Ramos (cell line): ENCODE data around the gene PROM1.

Experiments
- in situ Hi-C: fragments of 300-500 bp; cut with MboI; formaldehyde crosslinking; loops from one replicate; pipeline ENCODE4 v1.14.3; 2022; ENCODE audit warnings: low sequenced_read_pairs; ENCODE audit not compliant: unreplicated experiment

The PROM1 gene

DNA sequence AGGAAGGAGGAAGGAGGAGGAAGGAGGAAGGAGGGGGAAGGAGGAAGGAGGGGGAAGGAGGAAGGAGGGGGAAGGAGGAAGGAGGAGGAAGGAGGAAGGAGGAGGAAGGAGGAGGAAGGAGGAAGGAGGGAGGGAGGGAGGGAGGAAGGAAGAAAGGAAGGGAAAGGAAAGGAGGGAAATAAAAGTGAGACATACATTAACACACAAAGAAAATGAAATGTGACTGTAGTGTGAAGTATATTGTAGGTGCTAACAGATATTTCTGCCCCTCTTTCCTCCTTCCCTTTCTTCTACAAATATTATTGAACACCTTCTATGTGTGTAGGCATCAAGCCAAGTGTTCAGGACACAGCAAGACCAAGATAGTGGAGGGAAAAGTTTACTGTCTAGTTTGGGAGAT lies 26.4 kb upstream of the PROM1 start:
- in situ Hi-C loops: no loop called here

DNA sequence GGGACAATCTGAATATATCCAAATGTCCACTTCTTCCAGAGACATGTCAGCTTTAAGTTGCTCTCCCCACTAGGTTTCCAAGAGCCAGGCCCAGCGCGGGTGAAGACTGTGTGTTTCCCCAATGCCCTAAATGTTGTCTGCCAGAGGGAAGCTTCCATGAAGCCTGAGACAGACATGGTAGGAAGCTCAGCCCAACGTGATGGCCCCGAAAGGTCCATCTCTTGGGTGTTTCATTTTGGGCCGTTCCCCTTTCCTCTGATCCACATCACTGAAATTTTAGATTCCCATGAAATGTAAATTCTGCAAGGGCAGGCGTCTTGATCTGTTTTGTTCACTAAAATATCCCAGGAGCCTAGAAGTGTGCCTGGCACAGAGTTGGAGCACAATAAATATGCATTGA lies 25.4 kb upstream of the PROM1 start:
- in situ Hi-C loops: no loop called here

DNA sequence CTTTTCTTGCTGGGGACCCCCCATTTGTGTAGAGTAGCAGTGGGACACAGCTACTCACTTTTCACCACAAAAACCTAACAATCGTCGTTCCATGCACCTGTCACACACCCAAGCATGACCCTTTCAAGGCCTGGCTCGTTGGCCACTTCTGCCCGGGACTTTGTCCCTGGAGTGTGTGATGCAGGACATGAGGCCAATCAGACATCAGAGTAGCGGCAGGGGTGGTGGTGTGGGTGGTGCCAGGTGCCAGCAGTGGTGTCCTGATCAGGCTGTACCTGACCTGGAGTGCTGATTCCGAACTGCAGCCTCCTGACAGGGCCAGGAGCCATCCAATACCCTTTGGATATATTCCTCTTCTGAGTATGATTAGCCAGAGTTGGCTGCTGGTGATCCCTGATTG lies 23.1 kb upstream of the PROM1 start:
- in situ Hi-C loops: no loop called here

DNA sequence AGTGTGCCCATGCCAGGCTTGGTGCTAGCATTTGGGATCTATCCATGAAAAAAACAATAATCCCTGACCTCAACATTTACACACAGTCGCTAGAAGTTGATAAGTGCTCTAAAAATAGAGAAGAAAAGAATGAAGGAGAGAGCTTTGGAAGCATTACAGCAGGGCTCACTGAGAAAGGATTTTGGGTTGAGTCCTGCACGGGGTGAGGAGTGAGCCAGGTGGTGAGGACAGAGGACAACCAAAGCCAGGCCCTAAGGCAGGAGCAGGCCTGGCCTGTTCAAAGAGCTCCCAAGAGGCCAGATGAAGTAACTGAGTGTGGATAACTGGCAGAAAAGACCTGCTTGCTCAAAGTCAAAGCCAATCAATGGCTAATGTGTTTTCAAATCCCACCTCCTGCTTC lies 20.7 kb upstream of the PROM1 start:
- in situ Hi-C loops: no loop called here

DNA sequence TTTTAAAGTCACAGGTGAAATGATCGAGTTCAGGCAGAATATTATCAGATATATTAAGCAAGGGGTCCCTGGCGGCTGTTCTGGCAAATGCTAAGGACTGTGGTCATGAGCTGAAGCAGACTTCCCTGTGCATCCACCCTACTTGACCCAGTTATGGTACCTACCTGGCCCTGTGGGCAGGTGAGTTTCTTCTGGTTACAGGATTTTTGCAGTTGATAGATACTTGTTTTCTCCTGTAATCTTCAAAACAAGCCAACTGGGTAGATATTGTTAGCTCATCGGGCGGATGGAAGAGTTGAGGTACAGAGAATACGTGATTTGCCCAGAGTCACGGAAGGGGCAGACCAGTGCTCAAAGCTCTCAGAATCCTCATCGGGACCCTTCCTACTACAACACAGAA lies 18.5 kb upstream of the PROM1 start:
- in situ Hi-C loops: no loop called here

DNA sequence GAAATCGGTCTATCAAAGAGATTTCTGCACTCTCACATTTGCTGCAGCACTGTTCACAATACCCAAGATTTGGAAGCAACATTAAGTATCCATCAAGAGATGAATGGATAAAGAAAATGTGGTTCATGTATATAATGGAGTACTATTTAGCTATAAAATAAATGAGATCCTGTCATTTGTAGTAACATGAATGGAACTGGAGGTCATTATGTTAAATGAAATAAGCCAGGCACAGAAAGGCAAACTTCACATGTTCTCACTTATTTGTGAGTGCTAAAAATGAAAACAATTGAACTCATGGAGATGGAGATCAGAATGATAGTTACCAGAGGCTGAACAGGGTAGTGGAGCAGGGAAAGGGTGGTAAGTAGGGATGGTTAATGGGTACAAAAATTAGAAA lies 17.0 kb upstream of the PROM1 start:
- in situ Hi-C loops: no loop called here

DNA sequence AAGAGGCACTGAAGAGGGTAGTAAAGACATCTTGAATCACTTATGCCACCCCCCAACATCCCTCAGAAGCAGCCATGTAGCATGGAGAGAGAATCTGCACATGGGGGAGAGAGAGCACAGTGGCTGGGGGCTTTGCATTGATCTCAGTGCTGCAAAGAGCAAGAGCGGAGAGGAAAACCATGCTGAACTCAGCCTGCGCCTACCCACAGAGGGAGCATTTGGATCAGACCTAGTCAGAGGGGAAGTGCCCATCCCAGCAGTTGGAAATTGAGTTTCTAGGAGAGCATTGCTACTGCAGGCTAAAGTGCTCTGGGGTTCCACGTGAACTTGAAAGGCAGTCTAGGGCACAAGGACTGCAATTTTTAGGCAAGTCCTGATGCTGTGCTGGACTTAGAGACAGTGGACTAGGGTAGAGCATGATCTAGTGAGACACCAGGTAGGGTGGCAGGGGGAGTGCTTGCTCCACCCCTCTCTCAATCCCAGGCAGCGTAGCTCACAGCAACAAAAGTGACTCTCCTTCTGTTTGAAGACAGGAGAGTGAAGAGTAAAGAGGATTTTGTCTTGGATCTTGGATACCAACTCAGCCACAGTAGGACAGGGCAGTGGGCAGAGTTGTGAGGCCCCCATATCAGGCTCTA lies 9.0 kb upstream of the PROM1 start:
- in situ Hi-C loops: no loop called here

DNA sequence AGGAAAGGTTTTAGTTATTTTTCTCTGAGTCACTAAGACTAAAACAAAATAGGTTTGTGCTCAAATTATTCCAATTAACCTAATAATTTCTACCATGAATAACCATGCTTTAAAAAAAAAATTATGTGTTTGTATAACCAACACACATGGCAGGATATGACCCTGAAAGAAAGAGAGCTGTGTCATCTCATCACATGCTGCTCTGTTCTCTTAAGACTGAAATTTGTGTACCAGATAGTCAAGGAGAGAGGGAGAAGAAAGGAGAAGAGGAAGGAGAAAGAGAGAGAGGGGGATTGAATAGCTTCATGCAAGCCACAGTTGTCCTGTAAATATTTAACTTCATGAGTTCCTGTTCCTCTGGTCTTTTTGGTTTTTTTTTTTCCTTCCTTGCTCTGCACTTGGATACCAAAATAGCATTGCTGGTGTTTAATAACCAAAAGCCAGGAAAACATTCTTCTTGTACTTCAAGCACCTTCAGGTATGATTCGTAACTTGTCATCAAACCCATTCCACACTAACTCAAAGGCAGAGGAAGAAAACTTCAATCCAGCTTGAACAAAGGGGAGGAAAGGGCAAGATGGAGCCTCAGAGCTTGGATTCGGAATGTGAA lies 6.4 kb upstream of the PROM1 start:
- in situ Hi-C loops: no loop called here

DNA sequence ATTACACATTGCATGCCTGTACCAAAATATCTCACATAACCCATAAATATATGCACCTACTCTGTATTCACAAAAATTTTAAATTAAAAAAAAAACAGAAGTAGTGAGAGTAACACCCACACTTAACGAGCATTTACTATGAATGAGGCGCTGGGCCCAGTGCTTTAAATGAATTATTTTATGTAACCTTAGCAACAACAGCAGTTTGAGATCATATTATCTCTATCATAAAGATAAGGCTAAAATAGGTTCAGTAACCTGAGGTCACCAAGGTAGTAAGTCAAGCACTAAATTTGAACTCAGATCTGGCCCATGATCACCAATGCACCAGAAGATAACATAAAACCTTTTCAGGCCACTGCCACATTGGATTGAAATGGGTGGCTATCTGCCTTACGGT lies 5.3 kb upstream of the PROM1 start:
- in situ Hi-C loops: no loop called here

DNA sequence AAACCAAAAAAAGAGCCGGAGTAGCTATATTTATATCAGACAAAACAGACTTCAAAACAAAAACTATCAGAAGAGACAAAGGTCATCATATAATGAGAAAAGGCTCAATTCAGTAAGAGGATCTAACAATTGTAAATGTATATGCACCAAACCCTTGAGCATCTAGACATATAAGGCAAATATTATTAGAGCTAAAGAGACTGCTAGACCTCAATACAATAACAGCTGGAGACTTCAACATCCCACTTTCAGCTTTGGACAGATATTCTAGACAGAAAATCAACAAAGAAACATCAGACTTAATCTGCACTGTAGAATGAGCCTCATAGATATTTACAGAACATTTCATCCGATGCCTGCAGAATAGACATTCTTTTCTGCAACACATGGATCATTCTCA lies 4.8 kb upstream of the PROM1 start:
- in situ Hi-C loops: no loop called here

DNA sequence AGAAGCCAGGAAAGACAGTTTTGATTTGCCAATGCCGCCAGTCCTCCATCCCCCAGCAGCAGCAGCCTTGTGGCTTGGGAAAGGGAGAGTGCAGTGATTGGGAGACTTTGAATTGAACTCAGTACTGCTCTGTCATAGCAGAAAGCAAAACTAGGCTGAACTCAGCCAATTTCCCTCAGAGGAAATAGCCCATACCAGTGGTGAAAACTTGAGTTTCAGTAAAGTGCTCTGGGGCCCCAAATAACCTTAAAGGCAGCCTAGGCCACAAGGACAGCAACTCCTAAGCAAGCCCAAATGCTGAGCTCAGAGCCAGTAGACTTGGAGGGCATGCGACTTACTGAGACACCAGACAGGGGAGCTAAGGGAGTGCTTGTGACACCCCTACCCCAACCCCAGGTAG lies 2.0 kb upstream of the PROM1 start:
- in situ Hi-C loops: no loop called here

DNA sequence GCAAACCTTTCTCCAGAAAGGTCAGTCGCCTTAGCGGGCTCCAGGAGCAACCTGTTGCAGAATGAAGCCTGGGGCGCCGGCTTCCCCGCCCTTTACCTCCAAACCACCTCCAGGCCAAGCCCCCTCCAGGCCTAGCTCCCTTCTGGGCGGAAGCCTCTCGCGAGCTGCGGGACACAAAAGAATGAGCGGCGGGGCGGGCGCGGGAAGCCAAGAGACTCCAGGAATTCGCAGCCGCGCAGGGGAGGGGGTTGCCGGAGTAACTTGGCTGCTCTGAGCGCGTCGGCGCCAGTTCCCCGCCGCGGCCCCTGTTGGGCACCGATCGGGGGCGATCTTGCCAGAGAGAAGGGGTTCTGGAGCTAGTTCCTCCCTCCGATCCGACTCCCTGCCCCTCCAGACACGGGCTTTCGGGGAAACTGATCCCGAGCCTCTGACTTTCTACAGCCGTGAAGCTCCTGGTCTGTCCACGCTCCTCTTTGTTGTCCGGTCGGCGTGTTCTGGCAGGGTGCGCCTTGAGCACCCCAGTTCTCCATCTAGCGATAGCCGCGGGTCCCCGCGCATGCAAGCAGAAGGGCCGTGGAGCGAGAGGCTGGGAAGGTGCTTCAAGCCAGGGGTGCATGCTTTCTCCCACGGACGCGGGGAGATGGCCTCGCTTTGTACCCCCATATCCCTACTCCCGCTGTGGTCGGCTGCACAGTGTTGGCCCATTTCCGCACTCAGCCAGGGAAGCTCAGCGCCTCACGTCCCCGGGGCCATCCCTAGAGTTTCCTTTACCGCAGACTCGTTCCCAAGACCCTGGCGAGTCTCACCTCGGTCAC lies 1.2 kb downstream of the PROM1 start:
- in situ Hi-C loops: no loop called here

DNA sequence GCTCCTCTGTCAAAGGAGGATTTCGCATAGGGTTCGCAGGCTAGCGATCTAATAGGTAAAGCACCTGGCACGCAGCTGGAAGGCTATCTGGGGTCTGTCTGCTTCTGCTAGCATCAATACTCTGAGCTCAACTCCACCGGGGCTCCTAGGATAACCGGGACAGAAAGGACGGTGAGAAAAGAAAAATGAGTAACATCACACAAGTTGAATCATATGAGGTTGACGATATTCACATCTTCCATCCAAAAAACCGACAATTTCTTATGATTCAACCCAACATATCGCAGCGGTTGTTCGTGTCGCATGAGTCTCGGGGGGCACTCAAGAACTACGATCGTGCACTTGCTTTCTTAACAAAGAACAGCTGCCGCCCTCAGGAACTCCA lies 1.8 kb downstream of the PROM1 start:
- in situ Hi-C loops: no loop called here

DNA sequence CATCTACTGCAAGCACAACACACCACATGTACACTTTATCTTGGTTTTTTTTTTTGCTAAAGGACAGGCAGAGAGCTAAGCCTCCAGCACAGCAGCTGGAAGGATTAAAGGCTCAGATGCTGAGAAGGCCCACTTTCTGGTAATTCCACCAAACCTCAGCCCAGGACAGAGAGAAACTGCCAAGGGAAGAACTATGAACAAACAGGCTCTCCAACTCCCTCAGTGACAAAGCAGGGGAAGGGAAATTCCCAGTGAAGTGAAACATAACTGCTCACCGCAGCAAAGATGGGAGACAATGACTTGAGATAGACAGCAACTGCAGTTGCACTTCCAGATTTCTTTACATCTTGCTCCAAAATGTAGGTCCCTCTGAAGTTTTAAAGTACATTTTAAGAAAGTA lies 4.8 kb downstream of the PROM1 start:
- in situ Hi-C loops: no loop called here

DNA sequence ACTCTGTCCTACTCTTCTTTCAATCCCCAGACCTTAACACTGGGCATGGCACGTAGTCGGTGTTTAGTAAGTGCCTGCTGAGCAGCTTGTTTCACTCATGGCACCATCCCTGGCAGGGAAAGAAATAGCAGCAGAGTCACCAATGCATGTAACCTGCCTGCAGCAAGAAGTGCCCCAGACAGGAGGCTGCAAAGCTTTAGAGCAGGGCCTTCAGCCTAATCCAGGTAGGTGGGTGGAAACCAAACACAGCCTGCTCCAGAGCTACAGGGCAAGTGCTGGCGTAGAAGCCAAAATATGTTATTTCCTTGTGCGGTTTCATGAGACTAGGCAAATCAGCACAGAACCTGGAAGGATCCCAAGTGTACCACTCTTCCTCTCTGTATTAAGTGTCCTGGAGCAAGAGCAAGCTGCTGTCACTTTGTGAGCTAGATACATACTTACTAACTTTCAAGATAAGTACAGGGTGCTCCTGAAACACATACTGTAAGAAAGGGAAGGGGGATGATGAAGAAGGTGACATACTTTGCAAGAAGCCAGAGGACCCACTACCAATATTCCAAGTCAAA lies 5.5 kb downstream of the PROM1 start:
- in situ Hi-C loops: no loop called here

DNA sequence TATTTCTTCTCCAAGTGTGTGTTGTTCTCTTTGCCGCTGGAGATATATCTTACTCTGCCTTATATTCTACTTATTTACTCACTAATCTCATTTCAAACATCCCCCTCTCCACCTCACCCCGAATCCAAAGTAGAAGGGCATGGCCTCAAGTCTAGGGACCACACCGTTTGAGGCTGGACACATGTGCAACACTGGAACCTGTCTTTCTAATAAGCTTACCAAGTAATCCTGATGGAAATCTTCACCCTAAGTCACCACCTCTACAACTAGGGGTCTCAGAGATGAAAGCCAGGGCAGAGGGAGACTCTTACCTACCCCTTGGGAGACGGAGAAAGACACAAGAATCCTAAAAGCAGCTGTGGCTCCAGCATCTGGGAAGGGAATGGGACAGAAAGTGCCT lies 6.0 kb downstream of the PROM1 start:
- in situ Hi-C loops: no loop called here

DNA sequence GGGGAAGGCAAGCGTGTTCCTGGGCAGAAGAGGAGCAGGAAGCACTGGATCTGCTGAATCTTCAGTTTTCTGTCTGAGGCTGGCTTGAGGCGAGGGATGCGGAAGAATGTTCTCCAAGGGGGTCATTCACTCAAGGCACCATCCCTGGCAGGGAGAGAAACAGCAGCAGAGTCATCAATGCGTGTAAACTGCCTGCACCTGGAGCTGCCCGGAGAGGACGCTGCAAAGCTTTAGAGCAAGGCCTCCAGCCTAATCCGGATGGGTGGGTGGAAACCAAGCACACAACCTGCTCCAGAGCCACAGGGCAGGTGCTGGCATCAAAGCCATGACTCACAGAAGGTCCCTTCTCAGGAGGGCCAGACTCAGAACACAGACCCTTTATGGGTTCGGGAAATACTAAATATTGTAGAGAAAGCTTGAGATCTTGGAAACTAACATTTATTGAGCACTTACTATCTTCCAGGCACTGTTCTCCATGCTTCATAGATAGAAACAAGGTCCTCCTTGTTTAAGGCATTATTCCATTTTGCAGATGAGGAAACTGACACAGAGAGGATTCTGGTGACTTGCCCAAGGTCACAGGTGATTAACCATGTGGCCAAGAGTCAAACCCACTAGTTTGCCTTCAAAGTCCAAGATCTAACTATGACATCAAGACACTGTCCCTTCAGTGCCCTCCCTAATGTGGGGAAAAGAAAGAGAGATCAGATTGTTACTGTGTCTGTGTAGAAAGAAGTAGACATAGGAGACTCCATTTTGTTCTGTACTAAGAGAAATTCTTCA lies 7.7 kb downstream of the PROM1 start:
- in situ Hi-C loops: no loop called here

DNA sequence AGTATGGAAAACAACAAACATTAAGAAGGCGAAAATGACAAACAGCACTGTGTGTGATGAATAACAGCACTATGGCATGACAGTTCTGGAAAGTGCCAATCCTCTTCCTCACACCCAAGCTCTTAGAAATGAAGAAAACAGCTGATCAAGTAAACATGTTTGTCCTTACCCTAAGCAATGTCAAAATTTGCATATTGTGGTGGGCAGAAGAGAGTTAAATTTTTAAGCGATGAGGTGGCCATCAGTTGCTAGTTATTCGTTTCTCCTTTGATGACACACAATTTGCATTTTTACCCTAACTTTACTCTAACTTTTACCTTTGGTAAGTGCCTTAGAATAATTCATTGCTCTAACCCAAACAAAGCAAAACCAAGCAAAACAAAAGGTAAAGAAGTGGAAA lies 8.8 kb downstream of the PROM1 start:
- in situ Hi-C loops: no loop called here

DNA sequence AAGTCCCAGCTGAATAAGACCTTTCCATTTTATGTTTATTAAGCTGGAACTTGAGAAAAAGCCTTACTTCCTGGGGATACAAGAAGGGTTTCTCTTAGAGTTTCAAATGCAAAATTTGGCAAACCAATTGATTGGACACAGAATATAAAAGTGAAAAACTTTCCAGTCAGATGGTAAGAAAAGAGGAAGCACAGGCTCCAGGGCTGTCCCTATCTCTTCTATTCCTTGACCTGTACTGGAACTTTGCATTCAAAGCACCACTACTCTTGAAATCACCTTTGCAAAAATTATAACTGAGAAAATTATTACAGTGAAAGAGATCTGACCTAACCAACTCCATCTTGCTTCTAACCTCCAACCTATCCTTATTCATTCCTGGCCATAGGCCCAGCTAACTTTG lies 11.7 kb downstream of the PROM1 start:
- in situ Hi-C loops: no loop called here

DNA sequence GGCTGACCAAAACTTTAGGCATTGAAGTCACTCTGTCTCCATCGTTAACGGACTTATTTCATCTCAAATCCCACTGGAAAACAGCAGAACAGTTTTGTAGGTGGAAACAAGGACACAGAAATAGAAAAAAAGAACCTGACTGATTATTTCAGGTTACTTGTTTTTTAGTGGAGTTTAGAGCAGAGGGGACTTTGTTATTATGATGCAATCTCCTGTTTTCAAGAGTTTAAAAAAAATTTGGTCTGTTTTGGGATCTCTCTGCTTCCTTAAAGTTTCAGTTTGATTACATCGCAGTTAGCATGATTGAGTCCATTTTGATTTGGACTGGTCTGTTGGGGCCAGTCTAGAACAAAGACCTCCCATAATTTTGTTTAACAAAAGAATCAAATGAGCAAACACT lies 13.6 kb downstream of the PROM1 start:
- in situ Hi-C loops: no loop called here

DNA sequence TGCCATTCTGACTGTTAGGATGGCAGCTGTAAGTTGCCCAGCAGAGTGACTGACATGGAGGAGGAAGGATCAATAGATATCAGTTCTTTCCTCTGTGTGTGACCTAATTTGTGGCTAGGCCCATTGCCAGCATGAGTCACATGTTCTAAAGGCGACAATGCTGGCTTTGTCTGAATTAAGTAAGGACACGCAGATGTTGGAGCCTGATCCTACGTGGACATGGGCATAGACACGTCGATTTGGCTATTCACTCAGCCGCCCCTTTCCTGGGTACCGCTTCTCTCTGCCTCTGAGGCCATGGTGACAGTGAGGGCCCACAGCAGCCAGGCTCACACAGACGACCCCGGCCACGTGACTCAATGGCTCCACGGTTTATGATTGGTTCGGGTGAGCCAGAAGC lies 16.3 kb downstream of the PROM1 start:
- in situ Hi-C loops: no loop called here
